NCI-H82 (cell line): ENCODE results near the gene FUT3.

Experiments used
- DNase-seq: peaks from one replicate; lab custom pipeline; 2025; lab: John Stamatoyannopoulos, UW

The FUT3 gene

DNA sequence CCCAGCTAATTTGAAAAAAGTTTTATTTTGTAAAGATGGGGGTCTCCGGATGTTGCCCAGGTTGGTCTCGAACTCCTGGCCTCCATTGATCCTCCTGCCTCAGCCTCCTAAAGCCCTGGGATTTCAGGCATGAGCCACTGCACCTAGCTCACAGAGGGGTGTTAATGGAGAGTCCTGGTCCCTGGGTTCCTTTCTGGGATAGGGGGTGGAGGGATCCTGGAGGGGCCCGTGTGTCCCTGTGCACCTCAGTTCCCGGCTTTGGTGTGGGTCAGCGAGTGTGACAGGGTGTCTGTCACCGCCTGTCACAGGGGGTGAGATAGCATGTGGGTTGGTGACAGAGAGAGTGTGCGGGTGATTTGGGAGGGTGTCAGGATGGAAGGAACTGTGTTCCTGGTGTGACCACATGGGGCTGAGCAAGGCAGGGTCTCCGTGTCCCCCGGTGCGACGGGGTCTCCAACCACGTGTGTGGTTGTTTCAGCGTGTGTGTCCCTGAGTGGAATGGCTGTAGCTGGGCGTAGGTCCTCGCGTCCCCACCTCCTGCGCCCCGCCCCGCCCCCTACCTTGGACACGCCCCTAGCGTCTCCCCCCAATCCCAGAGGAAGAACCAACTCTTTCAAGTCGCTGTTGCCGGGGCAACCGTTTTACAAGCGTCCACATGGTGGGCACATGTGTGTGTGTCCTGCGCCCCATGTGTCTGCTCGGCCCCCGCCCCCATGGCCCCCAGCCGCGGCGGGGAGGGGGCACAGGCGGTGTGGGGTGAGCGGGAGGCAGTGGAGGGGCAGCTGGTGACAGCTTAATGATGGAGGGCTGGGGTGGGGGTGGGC lies 49.2 kb downstream of the FUT3 start:
- DNase-seq: peak; percentile 93

DNA sequence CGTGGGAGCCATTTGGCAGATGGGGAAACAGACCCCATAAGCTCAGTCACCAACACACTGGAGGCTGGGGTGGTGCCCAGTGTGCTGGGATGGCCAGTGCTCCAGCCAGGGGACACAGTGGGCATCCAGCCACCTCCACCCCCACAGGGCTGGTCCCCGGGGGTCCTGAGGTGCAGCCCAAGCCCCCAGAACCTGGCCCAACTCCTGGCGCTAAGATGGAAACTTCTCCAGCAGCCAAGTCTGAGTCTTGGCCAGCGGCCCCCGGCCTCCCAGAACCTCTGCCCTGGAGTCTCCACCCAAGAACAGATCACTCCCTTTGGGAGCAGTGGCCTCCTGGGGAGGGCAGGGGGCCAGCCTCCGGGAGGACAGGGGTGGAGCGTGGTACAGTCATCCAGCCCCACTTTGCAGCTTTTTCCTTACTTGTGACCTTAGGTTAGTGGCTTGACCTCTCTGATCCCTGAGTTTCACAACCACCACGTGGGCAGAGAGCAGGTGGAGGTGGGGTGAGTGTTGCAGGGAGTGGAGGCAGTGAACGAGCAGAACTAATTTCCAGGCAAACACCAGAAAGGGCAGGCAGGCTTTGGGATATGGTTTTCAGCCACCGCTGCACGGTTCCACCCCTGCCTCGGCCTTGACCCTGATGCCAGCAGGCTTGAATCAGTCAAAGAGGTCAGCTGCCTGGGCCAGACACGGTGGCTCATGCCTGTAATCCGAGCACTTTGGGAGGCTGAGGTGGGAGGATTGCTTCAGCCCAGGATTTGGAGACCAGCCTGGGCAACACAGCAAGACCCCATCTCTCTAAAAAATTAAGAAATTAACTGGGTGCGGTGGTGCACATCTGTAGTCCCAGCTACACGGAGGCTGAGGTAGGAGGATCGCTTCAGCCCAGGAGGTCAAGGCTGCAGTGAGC lies 50.6 kb downstream of the FUT3 start:
- no peak for DNase-seq

DNA sequence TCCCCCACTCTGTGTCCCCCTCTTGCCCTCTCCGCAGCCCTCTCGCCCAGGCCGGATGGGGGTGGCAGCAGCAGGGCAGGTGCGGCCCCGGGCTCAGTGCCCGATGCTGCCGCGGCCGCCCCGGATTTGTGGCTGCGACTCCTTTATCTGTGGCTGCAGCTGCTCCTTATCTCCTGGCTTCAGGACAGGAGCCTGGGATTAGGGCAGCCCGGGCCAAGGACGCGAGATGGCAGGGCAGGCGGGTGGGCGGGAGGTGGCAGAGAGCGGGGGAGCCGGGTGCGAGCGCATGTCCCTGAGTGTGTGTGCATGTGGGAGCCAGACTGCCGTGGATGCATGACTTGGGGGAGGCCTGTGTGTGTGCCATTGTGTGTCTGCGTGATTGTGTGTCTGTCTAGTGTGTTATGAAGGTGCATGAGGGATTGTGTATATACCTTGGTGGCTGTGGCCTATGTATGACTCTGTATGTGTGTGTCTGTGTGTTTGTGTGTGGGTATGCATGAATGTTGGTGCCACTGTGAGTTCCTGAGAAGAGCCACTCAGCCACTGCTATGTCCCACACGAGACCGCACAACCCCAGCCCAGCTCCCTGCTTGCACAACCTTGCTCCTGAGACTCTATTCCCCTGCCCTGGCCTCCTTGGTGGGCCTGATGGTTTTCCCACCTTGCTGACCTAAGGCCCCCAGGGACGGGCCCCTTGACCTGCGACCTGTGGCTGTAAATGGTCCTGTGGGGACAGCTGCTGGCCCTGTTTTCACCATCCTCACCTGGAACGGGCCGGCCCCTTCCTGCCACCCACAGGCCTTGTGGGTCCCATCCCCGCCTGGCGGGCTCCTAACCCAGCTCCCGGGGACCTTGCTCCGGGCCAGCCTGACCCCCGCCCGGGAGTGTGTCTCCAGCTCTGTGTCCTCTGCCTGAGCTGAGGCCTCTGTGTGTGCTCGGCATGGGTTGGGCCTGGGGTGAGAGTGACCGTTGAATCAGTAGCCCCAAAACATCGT lies 51.7 kb downstream of the FUT3 start:
- peak; percentile 61 for DNase-seq

DNA sequence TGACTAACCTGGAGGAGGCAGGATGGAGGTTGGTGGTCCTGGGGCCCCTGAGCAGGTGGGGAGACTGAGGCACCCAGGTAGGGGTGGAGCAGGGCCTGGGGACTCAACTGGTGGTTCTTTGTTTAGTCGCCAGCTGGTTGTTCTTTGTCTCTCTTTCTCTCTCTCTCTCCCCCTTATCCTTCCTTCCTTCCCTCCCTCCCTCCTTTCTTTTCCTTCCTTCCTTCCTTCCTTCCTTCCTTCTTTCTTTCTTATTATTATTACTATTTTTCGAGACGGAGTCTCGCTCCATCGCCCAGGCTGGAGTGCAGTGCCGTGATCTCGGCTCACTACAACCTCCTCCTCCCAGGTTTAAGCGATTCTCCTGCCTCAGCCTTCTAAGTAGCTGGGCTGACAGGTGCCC lies 53.0 kb downstream of the FUT3 start:
- DNase-seq: no peak

DNA sequence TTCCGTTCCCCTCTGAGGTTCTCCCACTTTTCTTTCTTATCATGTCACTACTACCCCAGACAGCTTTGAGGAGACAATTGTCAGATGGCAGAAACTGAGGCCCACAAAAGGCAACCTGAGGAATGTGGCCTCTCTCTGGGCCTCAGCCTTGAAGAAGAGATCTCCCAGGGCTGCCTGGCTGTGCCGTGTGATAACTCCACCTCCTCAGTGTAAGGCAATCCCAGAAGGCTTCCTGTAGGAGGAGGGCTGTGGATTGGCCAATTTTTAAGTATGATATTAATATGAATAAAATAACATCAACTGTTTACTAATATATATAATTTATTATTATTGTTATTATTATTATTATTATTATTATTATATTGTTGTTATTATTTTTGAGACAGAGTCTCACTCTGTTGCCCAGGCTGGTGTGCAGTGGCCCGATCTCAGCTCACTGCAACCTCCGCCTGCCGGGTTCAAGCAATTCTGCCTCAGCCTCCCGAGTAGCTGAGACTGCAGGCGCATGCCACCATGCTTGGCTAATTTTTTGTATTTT lies 55.8 kb downstream of the FUT3 start:
- no peak for DNase-seq

DNA sequence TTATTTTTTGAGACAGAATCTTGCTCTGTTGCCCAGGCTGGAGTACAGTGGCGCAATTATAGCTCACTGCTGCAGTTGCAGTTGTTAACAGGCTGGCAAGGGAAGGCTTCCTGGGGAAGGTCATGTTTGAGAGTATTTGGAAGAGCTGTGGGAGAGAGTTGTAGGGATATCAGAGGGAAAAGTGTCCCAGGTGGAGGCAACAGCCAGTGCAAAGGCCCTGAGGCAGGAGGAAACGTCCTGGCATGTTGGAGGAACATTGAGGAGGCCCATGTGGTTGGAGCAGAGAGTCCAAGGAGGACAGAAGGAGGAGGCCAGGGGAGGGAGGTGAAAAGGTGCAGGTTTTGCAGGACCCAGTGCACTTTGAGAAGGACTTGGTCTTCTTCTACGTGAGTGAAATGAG lies 58.1 kb downstream of the FUT3 start:
- DNase-seq: no peak
